Activated CD4-positive, alpha-beta T cell treated with anti-CD3 and anti-CD28 coated beads, Interleukin-2, Interleukin-4, amounts not matched to agents 100 ng/mL and 50 ng/mL, durations not matched to agents 16 hours and 8 hours (primary cell): ENCODE data around the gene PNMA6E.
"Not testable (repeated sequence)": the region's sequence is repeated elsewhere in the genome, so short reads cannot be mapped to it uniquely, and the experiment has no call there.

Source experiments
- DNase-seq: peaks from one replicate; pipeline ENCODE4 v3.0.0-alpha.2; 2020; ENCODE audit warnings: low spot score

Gene PNMA6E

GRCh38 chrX:153408221-153408721 lies 7.1 kb upstream of the PNMA6E start:
- no peak for DNase-seq

- DNase-seq = no peak
These were observed 6.6 kb upstream of the PNMA6E start for GRCh38 chrX:153407736-153408135.

GRCh38 chrX:153406903-153407302 lies 5.8 kb upstream of the PNMA6E start:
- no peak for DNase-seq

GRCh38 chrX:153406011-153406410 lies 4.9 kb upstream of the PNMA6E start:
- no peak for DNase-seq

- DNase-seq = no peak
These were observed 4.3 kb upstream of the PNMA6E start for GRCh38 chrX:153405426-153405825.

- not testable (repeated sequence) for DNase-seq
These were observed 3.2 kb upstream of the PNMA6E start for GRCh38 chrX:153404333-153404732.

- peak; percentile 63 for DNase-seq
These were observed 711 bp downstream of the PNMA6E start for GRCh38 chrX:153400146-153401132.

- DNase-seq = no peak
These were observed 2.7 kb downstream of the PNMA6E start for GRCh38 chrX:153398275-153398960.

GRCh38 chrX:153397256-153397960 lies 3.7 kb downstream of the PNMA6E start:
- DNase-seq = no peak

GRCh38 chrX:153396320-153397195 lies 4.6 kb downstream of the PNMA6E start:
- DNase-seq = no peak

GRCh38 chrX:153395613-153396319 lies 5.4 kb downstream of the PNMA6E start:
- DNase-seq = no peak

- DNase-seq = no peak
These were observed 6.5 kb downstream of the PNMA6E start for GRCh38 chrX:153394612-153395011.

- DNase-seq = no peak
These were observed 8.4 kb downstream of the PNMA6E start for GRCh38 chrX:153392642-153393321.

- not testable (repeated sequence) for DNase-seq
These were observed 11.7 kb downstream of the PNMA6E start for GRCh38 chrX:153389460-153389768.

- no peak for DNase-seq
These were observed 12.3 kb downstream of the PNMA6E start for GRCh38 chrX:153388722-153389459.

- no peak for DNase-seq
These were observed 13.0 kb downstream of the PNMA6E start for GRCh38 chrX:153387987-153388721.

GRCh38 chrX:153387345-153387744 lies 13.8 kb downstream of the PNMA6E start:
- no peak for DNase-seq

GRCh38 chrX:153386097-153386496 lies 15.1 kb downstream of the PNMA6E start:
- DNase-seq = no peak

GRCh38 chrX:153384973-153385372 lies 16.2 kb downstream of the PNMA6E start:
- not testable (repeated sequence) for DNase-seq
